Body of pancreas (tissue), 4 donors: ENCODE results near the gene SLTM. TPM values are rescaled to one million over a fixed set of nuclear protein-coding genes. Genes with fewer than 3 reads are reported as not detected.
"Not testable (repeated sequence)": the region's sequence is repeated elsewhere in the genome, so short reads cannot be mapped to it uniquely, and the experiment has no call there.

Experiments
- ATAC-seq: fragments of 150-250 bp; one replicate; pipeline ENCODE4 v1.9.1; 2016
- DNase-seq, 4 donors: peaks; one replicate each; pipeline ENCODE4 v3.0.0-alpha.2; 2019
- H3K27ac ChIP-seq, 4 donors: fragments of 200-600 bp; sonication (generic); 1 replicate in 3 of 4; 2 replicates in 1 of 4; pipeline versions ENCODE4 v1.5.1 to v1.6.1; 2016 to 2019; ENCODE audit warnings: mild to moderate bottlenecking in 1 of 4, mixed read lengths in 1 of 4, moderate library complexity in 1 of 4
- H3K27me3 ChIP-seq, 2 donors: fragments of 200-600 bp; sonication (generic); one replicate each; pipeline ENCODE4 v1.6.0; 2016; ENCODE audit warnings: mild to moderate bottlenecking in 1 of 2
- H3K36me3 ChIP-seq, 2 donors: fragments of 200-600 bp; sonication (generic); replicated peaks in 1 of 2; 2 replicates each; pipeline ENCODE4 v1.5.1; 2016; ENCODE audit warnings: low read depth in 2 of 2; ENCODE audit not compliant: insufficient read depth in 1 of 2
- H3K4me1 ChIP-seq: fragments of 200-600 bp; sonication (generic); one replicate; pipeline ENCODE4 v1.6.0; 2016
- H3K4me3 ChIP-seq, 2 donors: fragments of 200-600 bp; sonication (generic); 1 replicate in 1 of 2; 2 replicates in 1 of 2; pipeline ENCODE4 v1.5.1; 2016 to 2019
- H3K9me3 ChIP-seq, 3 donors: fragments of 200-600 bp; sonication (generic); 1 replicate in 2 of 3; 2 replicates in 1 of 3; pipeline ENCODE4 v1.5.1; 2016
- POLR2A ChIP-seq, 3 donors: fragments of 450-650 bp; IDR thresholded peaks; one replicate each; pipeline ENCODE4 v1.6.1; 2016; ENCODE audit warnings: antibody characterized with exemption in 3 of 3, mild to moderate bottlenecking in 2 of 3
- WGBS, 2 donors: methylation state at CpG; one replicate each; pipeline ENCODE4 v1.1.5; 2017; 5-methylcytosine and 5-hydroxymethylcytosine counted together
- intact Hi-C: fragments of 100-400 bp; cut with DNase I; formaldehyde crosslinking; loops from one replicate; pipeline ENCODE4 v1.15.1; 2023
- total RNA-seq, 2 donors: library from RNA; depleted of rRNA; stranded (reverse); fragments of >200 nt; gene quantifications; one replicate each; pipeline ENCODE4 v1.1.0, GENCODE V29; 2016
- TF ChIP-seq, protein P1 (sequence below), 7 experiments: fragments of 450-650 bp in 4 of 7; fragments of 200-600 bp in 3 of 7; sonication (generic) in 3 of 7; IDR thresholded peaks; one replicate each; pipeline ENCODE4 v1.5.1; 2016 to 2019; ENCODE audit warnings: antibody characterized with exemption in 7 of 7

Gene SLTM
- total RNA-seq, 2 donors from 2014 or later = 56.0 to 95.3 TPM

GRCh38 chr15:58923696-58924300 is 9.7 kb downstream of the SLTM start:
- Histone ChIP-seq H3K4me3 (no peak overlapping the region), H3K36me3 (peaks cover 0 to 6% of the 10 kb centered on the region in 2 donors), H3K4me1 (no peaks in the 10 kb centered on the region), H3K9me3 (no peaks in the 10 kb centered on the region), H3K27ac (no peak overlapping the region), H3K27me3 (no peaks in the 10 kb centered on the region)
- ATAC-seq = no peak
- DNase-seq = no peak
- intact Hi-C loops = no loop called here
- TF ChIP-seq, protein P1, sequence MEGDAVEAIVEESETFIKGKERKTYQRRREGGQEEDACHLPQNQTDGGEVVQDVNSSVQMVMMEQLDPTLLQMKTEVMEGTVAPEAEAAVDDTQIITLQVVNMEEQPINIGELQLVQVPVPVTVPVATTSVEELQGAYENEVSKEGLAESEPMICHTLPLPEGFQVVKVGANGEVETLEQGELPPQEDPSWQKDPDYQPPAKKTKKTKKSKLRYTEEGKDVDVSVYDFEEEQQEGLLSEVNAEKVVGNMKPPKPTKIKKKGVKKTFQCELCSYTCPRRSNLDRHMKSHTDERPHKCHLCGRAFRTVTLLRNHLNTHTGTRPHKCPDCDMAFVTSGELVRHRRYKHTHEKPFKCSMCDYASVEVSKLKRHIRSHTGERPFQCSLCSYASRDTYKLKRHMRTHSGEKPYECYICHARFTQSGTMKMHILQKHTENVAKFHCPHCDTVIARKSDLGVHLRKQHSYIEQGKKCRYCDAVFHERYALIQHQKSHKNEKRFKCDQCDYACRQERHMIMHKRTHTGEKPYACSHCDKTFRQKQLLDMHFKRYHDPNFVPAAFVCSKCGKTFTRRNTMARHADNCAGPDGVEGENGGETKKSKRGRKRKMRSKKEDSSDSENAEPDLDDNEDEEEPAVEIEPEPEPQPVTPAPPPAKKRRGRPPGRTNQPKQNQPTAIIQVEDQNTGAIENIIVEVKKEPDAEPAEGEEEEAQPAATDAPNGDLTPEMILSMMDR (IDR thresholded peaks at IDR 0.05) = no peak
- TF ChIP-seq POLR2A (IDR thresholded peaks at IDR 0.05) = no peak
- WGBS, 2 donors = 90 to 93% methylated on average over 10 of the region's 10 CpGs

DNA sequence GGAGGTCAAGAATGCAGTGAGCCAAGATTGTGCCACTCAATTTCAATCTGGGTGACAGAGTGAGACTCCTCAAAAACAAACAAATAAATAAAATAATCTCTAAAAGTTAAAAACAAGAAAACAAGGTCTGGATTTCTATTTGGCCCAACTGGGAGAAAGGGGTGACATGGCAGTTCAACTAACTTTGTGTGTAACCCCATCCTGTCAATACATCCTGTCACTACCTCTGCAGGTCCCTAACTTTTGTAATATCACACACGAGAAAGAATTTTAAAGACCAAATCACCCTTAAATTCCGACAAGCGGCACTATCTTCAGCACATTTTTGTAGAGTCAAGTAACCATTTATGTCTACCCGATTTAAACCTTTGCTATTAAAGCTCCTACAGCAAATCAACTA is 10.2 kb downstream of the SLTM start:
- TF ChIP-seq POLR2A (IDR thresholded peaks at IDR 0.05) = no peak
- TF ChIP-seq, protein P1 (IDR thresholded peaks at IDR 0.05) = no peak
- Histone ChIP-seq H3K9me3 (no peaks in the 10 kb centered on the region), H3K4me3 (no peak overlapping the region), H3K36me3 (peaks cover 0 to 6% of the 10 kb centered on the region in 2 donors), H3K4me1 (no peaks in the 10 kb centered on the region), H3K27me3 (no peaks in the 10 kb centered on the region), H3K27ac (no peak overlapping the region)
- intact Hi-C loops = no loop called here
- ATAC-seq = no peak
- no peak for DNase-seq
- WGBS, 2 donors = 89 to 91% methylated on average over 4 of the region's 4 CpGs

GRCh38 chr15:58921267-58921790 is 12.2 kb downstream of the SLTM start:
- Histone ChIP-seq H3K9me3 (no peaks in the 10 kb centered on the region), H3K4me1 (no peaks in the 10 kb centered on the region), H3K27me3 (no peaks in the 10 kb centered on the region), H3K4me3 (no peak overlapping the region), H3K27ac (no peak overlapping the region), H3K36me3 (peaks cover 0 to 3% of the 10 kb centered on the region in 2 donors)
- TF ChIP-seq, protein P1 (IDR thresholded peaks at IDR 0.05) = no peak
- no peak for TF ChIP-seq POLR2A (IDR thresholded peaks at IDR 0.05)
- no peak for DNase-seq
- ATAC-seq = no peak
- WGBS, 2 donors = 80 to 84% methylated on average over 4 of the region's 4 CpGs
- intact Hi-C loops = no loop called here

GRCh38 chr15:58920447-58920846 is 13.0 kb downstream of the SLTM start:
- intact Hi-C loops, H3K27ac ChIP-seq, H3K4me1 ChIP-seq, DNase-seq, H3K4me3 ChIP-seq, ATAC-seq, H3K27me3 ChIP-seq, H3K36me3 ChIP-seq, H3K9me3 ChIP-seq: not testable (repeated sequence)
- WGBS, 2 donors = 95 to 97% methylated on average over 7 of the region's 7 CpGs

DNA sequence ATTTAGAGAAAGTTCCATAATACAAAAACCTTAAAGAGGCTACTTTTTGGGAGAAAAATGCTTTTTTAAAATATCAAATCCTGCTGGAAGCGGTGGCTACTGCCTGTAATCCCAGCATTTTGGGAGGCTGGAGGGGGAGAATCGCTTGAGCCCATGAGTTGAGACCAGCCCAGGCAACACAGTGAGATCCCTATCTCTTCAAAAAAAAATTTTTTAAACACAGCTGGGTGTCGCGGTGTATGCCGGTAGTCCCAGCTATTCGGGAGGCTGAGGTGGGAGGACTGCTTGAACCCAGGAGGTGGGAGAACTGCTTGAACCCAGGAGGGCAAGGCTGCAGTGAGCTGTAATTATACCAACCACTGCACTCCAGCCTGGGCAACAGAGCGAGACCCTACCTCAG is 14.2 kb downstream of the SLTM start:
- 90 to 97% methylated on average over 6 to 7 of the region's 7 CpGs for WGBS, 2 donors
- Histone ChIP-seq H3K36me3 (peaks cover 0 to 3% of the 10 kb centered on the region in 2 donors), H3K27ac (no peak overlapping the region), H3K4me1 (no peaks in the 10 kb centered on the region), H3K4me3 (no peak overlapping the region), H3K9me3 (no peaks in the 10 kb centered on the region), H3K27me3 (no peaks in the 10 kb centered on the region)
- ATAC-seq (no peak), DNase-seq (no peak)
- TF ChIP-seq, protein P1 (IDR thresholded peaks at IDR 0.05) = no peak
- no peak for TF ChIP-seq POLR2A (IDR thresholded peaks at IDR 0.05)
- intact Hi-C loops = no loop called here
